GM12872 (cell line): ENCODE measurements around the gene NELL2.

Experiments
- TF ChIP-seq, protein P1 (sequence below): IDR thresholded peaks from 3 replicates; pipeline ENCODE4 v1.5.1; 2011; ENCODE audit warnings: low read depth, mild to moderate bottlenecking, low read length, moderate library complexity; ENCODE audit not compliant: insufficient read depth

Gene NELL2

DNA sequence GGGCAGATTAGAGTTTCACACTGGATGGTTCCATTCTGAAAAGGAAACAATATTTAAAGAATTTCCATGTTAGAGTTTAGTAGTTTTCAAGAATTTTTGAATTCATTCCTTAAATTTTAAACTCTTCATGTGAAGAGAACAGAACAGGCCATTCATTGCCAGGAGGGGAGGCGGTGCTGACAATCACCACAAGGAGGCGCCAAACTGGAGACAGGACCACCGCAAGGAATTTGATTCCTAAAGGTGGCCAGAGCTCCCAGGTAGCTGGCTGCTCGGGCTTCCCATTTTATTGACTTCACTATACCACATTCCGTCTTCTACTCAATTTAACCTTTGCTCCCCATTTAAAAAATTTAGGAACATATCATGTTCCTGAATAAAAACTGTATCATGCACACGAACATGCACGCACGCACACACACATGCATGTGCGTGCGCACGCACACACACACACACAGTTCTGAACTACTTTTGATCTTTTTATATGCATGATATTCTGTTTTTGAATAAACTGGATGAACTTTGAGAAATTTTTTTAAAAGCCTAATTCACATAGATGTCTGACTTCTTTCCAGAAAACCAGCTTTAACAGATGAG, 101.2 kb downstream of the NELL2 start:
- TF ChIP-seq, protein P1, sequence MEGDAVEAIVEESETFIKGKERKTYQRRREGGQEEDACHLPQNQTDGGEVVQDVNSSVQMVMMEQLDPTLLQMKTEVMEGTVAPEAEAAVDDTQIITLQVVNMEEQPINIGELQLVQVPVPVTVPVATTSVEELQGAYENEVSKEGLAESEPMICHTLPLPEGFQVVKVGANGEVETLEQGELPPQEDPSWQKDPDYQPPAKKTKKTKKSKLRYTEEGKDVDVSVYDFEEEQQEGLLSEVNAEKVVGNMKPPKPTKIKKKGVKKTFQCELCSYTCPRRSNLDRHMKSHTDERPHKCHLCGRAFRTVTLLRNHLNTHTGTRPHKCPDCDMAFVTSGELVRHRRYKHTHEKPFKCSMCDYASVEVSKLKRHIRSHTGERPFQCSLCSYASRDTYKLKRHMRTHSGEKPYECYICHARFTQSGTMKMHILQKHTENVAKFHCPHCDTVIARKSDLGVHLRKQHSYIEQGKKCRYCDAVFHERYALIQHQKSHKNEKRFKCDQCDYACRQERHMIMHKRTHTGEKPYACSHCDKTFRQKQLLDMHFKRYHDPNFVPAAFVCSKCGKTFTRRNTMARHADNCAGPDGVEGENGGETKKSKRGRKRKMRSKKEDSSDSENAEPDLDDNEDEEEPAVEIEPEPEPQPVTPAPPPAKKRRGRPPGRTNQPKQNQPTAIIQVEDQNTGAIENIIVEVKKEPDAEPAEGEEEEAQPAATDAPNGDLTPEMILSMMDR: peak; percentile 86

DNA sequence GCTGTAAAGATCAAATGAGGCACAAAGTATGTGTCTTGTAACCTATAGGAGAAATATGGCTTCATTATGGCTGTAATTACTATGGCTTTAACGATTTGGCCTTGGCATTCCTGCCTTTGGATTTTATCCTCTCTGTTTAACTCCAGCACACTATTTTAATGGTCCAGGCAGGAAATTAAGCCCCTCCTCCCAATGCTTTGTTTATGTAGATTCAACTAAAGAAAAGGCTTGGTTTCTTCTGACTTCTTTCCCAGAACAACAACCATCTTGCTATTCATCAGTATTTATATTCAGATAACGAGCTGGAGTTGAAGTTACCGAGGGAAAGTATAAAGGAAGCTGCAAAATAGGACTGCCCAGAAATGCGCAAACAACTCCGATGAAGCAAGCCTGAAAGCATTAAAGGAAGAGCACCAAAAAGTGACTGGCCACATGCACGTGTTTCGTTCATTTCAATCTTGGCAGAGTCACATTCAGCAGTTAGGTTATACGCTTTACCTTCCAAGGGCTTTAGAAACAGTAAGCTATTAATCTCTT, 104.6 kb downstream of the NELL2 start:
- TF ChIP-seq, protein P1: no peak

DNA sequence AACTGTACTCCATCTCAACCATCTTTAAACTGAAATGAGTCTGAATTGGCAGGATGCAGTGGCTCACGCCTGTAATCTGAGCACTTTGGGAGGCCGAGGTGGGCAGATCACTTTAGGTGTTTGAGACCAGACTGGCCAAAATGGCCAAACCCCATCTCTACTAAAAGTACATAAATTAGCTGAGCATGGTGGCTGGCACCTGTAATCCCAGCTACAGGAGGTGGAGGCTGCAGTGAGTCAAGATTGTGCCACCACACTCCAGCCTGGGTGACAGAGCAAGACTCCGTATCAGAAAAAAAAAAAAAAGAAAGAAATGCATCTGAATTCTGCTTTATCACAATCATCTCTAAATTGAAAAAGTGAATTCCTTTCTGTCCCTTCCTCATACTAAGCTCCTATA, 110.3 kb downstream of the NELL2 start:
- TF ChIP-seq, protein P1: peak; percentile 6; the same call in 1 of the 3 replicates

- TF ChIP-seq, protein P1: no peak
Observed at GRCh38 chr12:44763021-44763420, 113.1 kb downstream of the NELL2 start.

- TF ChIP-seq, protein P1: no peak
Observed at GRCh38 chr12:44759289-44759688, 116.8 kb downstream of the NELL2 start.

DNA sequence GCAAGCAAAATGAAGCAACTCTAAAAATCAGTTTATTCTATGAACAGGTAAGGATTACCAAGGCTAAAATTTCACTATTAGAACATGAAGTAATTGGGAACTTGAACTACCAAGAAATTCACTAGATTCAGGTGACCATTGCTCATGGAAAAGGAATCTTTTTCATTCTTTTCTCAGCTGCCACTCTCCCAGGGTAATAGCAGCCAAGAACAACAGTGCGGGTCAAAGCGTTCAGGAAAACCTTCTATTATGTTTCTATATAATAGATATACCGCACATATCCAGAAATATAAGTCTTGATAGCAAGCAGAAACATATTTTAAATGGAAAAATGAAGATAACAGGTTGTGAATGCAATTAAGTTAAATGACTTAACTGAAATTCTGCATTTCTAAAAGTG, 125.6 kb downstream of the NELL2 start:
- TF ChIP-seq, protein P1: no peak

DNA sequence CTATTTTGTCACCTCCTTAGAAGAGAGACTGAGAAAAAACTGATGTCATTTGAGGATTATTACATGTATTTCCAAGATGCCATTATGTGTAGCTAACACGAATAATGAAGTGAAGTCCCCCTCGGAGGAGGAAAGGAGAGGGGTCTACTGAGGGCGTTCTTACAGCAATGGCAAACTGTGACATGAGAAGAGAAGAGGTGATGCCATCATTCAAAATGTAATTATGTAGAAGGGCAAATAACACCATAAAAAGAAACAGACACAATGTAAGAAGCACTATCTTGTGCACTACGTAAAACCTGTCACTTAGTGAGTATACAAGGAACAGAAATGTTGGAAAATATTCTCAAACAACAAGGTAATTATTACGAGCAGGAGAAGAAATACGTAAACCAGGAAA, 126.5 kb downstream of the NELL2 start:
- TF ChIP-seq, protein P1: no peak
